ENCODE measurements around the gene MIS18A. TPM values are rescaled to one million over a fixed set of nuclear protein-coding genes. Genes with fewer than 3 reads are reported as not detected.

Gene MIS18A
- polyA plus RNA-seq, 1 donor from 2014 or later: 15.9 TPM

GRCh38 chr21:32309906-32310460 lies 31.1 kb upstream of the MIS18A start:
- Histone ChIP-seq H3K9me3 (ENCODE audit: low read length) (no peaks in the 10 kb centered on the region), H3K36me3 (ENCODE audit: insufficient read depth, low read length) (no peaks in the 10 kb centered on the region), H3K4me3 (ENCODE audit: low read length) (no peak overlapping the region), H3K79me2 (replicated peaks; ENCODE audit: insufficient read depth, low read length) (no peaks in the 10 kb centered on the region), H3F3A (ENCODE audit: insufficient read depth, low read length, poor library complexity, severe bottlenecking) (no peaks in the 10 kb centered on the region), H2AFZ (ENCODE audit: low read depth, low read length) (no peak overlapping the region), H4K20me1 (ENCODE audit: insufficient read depth) (no peaks in the 10 kb centered on the region), H3K4me2 (ENCODE audit: low read length) (no peak overlapping the region), H3K27ac (ENCODE audit: low read length) (no peak overlapping the region), H3K9me2 (ENCODE audit: insufficient read depth, low read length) (no peaks in the 10 kb centered on the region), H3K9ac (ENCODE audit: low read length) (no peak overlapping the region), H3K27me3 (ENCODE audit: insufficient read depth, low read depth, low read length) (no peaks in the 10 kb centered on the region)
- TF ChIP-seq SMC3 (conservative IDR thresholded peaks at IDR 0.05; ENCODE audit: poor library complexity): no peak
- TF ChIP-seq POLR2AphosphoS5 (IDR thresholded peaks at IDR 0.05): no peak
- no peak for TF ChIP-seq RAD21 (conservative IDR thresholded peaks at IDR 0.05)
- no peak for TF ChIP-seq CTCF (IDR thresholded peaks at IDR 0.05; ENCODE audit: poor library complexity, severe bottlenecking)
- no peak for TF ChIP-seq TAF1 (IDR thresholded peaks at IDR 0.05; ENCODE audit: low read depth)

GRCh38 chr21:32308696-32309095 lies 29.8 kb upstream of the MIS18A start:
- H3K36me3 ChIP-seq (ENCODE audit: insufficient read depth, low read length): no peaks in the 10 kb centered on the region
- no peaks in the 10 kb centered on the region for H3K79me2 ChIP-seq (replicated peaks; ENCODE audit: insufficient read depth, low read length)
- TF ChIP-seq CTCF (IDR thresholded peaks at IDR 0.05; ENCODE audit: poor library complexity, severe bottlenecking): no peak
- TF ChIP-seq POLR2AphosphoS5 (IDR thresholded peaks at IDR 0.05): no peak
- no peak for TF ChIP-seq RAD21 (conservative IDR thresholded peaks at IDR 0.05)
- TF ChIP-seq EP300 (conservative IDR thresholded peaks at IDR 0.05; ENCODE audit: poor library complexity, severe bottlenecking): no peak
- TF ChIP-seq SMC3 (conservative IDR thresholded peaks at IDR 0.05; ENCODE audit: poor library complexity): no peak
- no peak for TF ChIP-seq TAF1 (IDR thresholded peaks at IDR 0.05; ENCODE audit: low read depth)
- TF ChIP-seq EZH2 (IDR thresholded peaks at IDR 0.05; ENCODE audit: borderline replicate concordance, insufficient read depth, low read length, poor library complexity, severe bottlenecking): no peak
- no peaks in the 10 kb centered on the region for H3K9me3 ChIP-seq (ENCODE audit: low read length)
- H3K9ac ChIP-seq (ENCODE audit: low read length): no peak overlapping the region
- H3K27me3 ChIP-seq (ENCODE audit: insufficient read depth, low read depth, low read length): no peaks in the 10 kb centered on the region
- no peak overlapping the region for H3K4me2 ChIP-seq (ENCODE audit: low read length)
- H4K20me1 ChIP-seq (ENCODE audit: insufficient read depth): no peaks in the 10 kb centered on the region
- H2AFZ ChIP-seq (ENCODE audit: low read depth, low read length): no peak overlapping the region
- H3K9me2 ChIP-seq (ENCODE audit: insufficient read depth, low read length): no peaks in the 10 kb centered on the region
- no peak overlapping the region for H3K27ac ChIP-seq (ENCODE audit: low read length)
- H3F3A ChIP-seq (ENCODE audit: insufficient read depth, low read length, poor library complexity, severe bottlenecking): no peaks in the 10 kb centered on the region
- H3K4me3 ChIP-seq (ENCODE audit: low read length): no peak overlapping the region

- Histone ChIP-seq H4K20me1 (ENCODE audit: insufficient read depth) (no peaks in the 10 kb centered on the region), H3F3A (ENCODE audit: insufficient read depth, low read length, poor library complexity, severe bottlenecking) (no peaks in the 10 kb centered on the region), H3K9me3 (ENCODE audit: low read length) (no peaks in the 10 kb centered on the region), H3K9me2 (ENCODE audit: insufficient read depth, low read length) (no peaks in the 10 kb centered on the region), H3K4me3 (ENCODE audit: low read length) (no peak overlapping the region), H2AFZ (ENCODE audit: low read depth, low read length) (no peak overlapping the region), H3K79me2 (replicated peaks; ENCODE audit: insufficient read depth, low read length) (no peaks in the 10 kb centered on the region), H3K4me2 (ENCODE audit: low read length) (no peak overlapping the region), H3K9ac (ENCODE audit: low read length) (no peak overlapping the region), H3K27me3 (ENCODE audit: insufficient read depth, low read depth, low read length) (no peaks in the 10 kb centered on the region), H3K36me3 (ENCODE audit: insufficient read depth, low read length) (no peaks in the 10 kb centered on the region), H3K27ac (ENCODE audit: low read length) (no peak overlapping the region)
- no peak for TF ChIP-seq REST (IDR thresholded peaks at IDR 0.05; ENCODE audit: borderline replicate concordance)
- TF ChIP-seq TAF1 (IDR thresholded peaks at IDR 0.05; ENCODE audit: low read depth): no peak
- no peak for TF ChIP-seq SMC3 (conservative IDR thresholded peaks at IDR 0.05; ENCODE audit: poor library complexity)
- TF ChIP-seq CTCF (IDR thresholded peaks at IDR 0.05; ENCODE audit: poor library complexity, severe bottlenecking): no peak
- no peak for TF ChIP-seq RAD21 (conservative IDR thresholded peaks at IDR 0.05)
- no peak for TF ChIP-seq POLR2AphosphoS5 (IDR thresholded peaks at IDR 0.05)
- no peak for TF ChIP-seq EP300 (conservative IDR thresholded peaks at IDR 0.05; ENCODE audit: poor library complexity, severe bottlenecking)
- TF ChIP-seq MXI1 (conservative IDR thresholded peaks at IDR 0.05; ENCODE audit: poor library complexity, severe bottlenecking): no peak
- TF ChIP-seq EZH2 (IDR thresholded peaks at IDR 0.05; ENCODE audit: borderline replicate concordance, insufficient read depth, low read length, poor library complexity, severe bottlenecking): no peak
These were observed 28.9 kb upstream of the MIS18A start for GRCh38 chr21:32307706-32308105.

Measured in neural cell (in vitro differentiated cells).